Stimulated activated naive CD8-positive, alpha-beta T cell treated with anti-CD3 and anti-CD28 coated beads, Interleukin-15, Interleukin-2, amounts not matched to agents 100 ng/mL and 50 ng/mL, for 24 hours (primary cell): ENCODE measurements around the gene NBL1.

ENCODE experiments used
- H3K27ac Mint-ChIP-seq: one replicate; pipeline ENCODE4 v1.8.0; 2021; ENCODE audit warnings: mild to moderate bottlenecking, mixed read lengths
- H3K27me3 Mint-ChIP-seq: one replicate; pipeline ENCODE4 v1.8.0; 2021; ENCODE audit warnings: mixed read lengths
- H3K36me3 Mint-ChIP-seq: one replicate; pipeline ENCODE4 v1.8.0; 2021; ENCODE audit warnings: low read depth, mixed read lengths
- H3K4me1 Mint-ChIP-seq: one replicate; pipeline ENCODE4 v1.8.0; 2021; ENCODE audit warnings: low read depth, mixed read lengths
- H3K4me3 Mint-ChIP-seq: one replicate; pipeline ENCODE4 v1.8.0; 2021; ENCODE audit warnings: mild to moderate bottlenecking, mixed read lengths
- H3K9me3 Mint-ChIP-seq: one replicate; pipeline ENCODE4 v1.8.0; 2021; ENCODE audit warnings: mixed read lengths

The NBL1 gene

GRCh38 chr1:19648239-19648638 is 4.1 kb downstream of the NBL1 start:
- peak overlapping the region; percentile 14 for H3K27ac Mint-ChIP-seq
- H3K27me3 Mint-ChIP-seq, result peaks cover 6% of the 10 kb centered on the region
- H3K4me3 Mint-ChIP-seq, result no peak overlapping the region

DNA sequence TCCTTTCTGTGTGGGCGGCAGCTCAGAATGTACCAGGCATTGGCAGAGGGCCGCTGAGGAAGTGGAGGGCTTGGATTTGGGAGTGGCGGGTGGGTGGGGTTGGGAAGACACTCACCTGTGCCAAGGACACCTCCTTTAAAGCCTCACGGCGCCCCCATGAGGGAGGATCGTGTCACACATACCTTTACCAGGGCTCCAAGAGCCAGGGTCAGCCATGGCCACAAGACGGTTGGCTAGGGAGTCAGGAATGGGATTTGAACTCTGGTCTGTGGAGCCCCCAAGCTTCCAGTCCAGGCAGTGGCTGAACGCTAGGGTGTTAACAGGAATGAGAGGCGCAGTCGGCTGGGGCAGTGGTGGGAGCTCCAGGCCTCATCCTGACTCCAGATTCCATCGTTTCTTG is 4.6 kb downstream of the NBL1 start:
- Mint-ChIP-seq H3K27ac (no peak overlapping the region), H3K36me3 (no peaks in the 10 kb centered on the region), H3K4me3 (no peak overlapping the region), H3K9me3 (no peaks in the 10 kb centered on the region), H3K4me1 (peaks cover 36% of the 10 kb centered on the region), H3K27me3 (peaks cover 3% of the 10 kb centered on the region)

More at GRCh38 chr1:19648239-19648638, 4.1 kb downstream of the NBL1 start:
- H3K9me3 Mint-ChIP-seq, result no peaks in the 10 kb centered on the region
- peaks cover 37% of the 10 kb centered on the region for H3K4me1 Mint-ChIP-seq
- H3K36me3 Mint-ChIP-seq, result no peaks in the 10 kb centered on the region

- no peaks in the 10 kb centered on the region for H3K36me3 Mint-ChIP-seq
- H3K4me3 Mint-ChIP-seq, result no peak overlapping the region
- H3K4me1 Mint-ChIP-seq, result peaks cover 39% of the 10 kb centered on the region
- H3K9me3 Mint-ChIP-seq, result no peaks in the 10 kb centered on the region
- H3K27me3 Mint-ChIP-seq, result no peaks in the 10 kb centered on the region
- no peak overlapping the region for H3K27ac Mint-ChIP-seq
These were observed 6.5 kb downstream of the NBL1 start for GRCh38 chr1:19650416-19651140.

DNA sequence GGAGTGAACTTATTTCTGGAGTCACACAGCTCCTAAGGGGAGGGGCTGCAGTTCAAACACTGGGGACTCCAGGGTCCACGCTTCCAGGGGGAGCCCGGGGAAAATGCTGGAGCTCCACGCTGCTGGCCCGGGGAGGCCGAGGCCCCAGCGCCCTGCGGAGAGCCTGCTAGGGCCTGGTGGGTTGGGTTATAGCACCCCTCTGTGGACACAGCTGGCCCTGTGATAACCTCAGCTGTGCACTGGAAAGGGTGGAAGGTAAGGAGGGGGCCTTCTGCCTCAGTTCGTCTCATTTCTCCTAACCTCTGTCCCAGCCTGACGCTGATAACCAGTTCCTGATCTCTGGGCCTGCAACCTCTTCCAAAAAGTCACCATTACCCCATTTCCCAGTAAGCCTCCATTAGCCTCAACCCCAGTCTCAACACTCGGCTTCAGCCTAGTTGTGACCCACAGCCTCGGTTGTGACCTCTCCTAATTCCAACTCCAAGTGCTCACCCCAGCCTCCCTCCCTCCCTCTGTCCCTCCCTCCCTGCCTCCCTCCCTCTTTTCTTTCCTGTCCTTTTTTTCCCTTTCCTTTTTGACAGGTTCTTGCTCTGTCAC is 7.1 kb downstream of the NBL1 start:
- H3K9me3 Mint-ChIP-seq, result no peaks in the 10 kb centered on the region
- H3K4me1 Mint-ChIP-seq, result peaks cover 38% of the 10 kb centered on the region
- no peaks in the 10 kb centered on the region for H3K36me3 Mint-ChIP-seq
- H3K4me3 Mint-ChIP-seq, result no peak overlapping the region
- H3K27ac Mint-ChIP-seq, result peak overlapping the region; percentile 23
- no peaks in the 10 kb centered on the region for H3K27me3 Mint-ChIP-seq

DNA sequence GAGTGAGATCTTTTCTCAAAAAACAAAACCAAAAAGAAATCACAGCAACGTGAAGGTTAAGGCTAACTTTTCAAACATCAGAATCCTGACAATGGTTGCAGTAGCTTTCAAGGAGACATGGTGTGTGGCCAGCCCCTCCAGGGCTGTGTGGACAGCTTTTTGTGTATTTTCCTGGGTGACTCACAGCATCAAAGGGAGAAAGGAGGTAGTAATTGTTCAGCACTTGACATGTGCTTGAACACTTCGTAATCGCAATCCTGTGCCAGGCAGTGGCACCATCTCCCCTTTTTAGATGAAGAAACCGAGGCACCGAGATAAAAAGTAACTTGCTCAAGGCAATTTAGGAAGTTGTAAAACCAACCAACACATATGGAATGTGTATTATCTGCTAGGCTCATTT is 10.3 kb downstream of the NBL1 start:
- Mint-ChIP-seq H3K9me3 (no peaks in the 10 kb centered on the region), H3K36me3 (no peaks in the 10 kb centered on the region), H3K27me3 (no peaks in the 10 kb centered on the region), H3K27ac (no peak overlapping the region), H3K4me3 (no peak overlapping the region), H3K4me1 (peaks cover 26% of the 10 kb centered on the region)

- Mint-ChIP-seq H3K27me3 (no peaks in the 10 kb centered on the region), H3K27ac (no peak overlapping the region), H3K9me3 (no peaks in the 10 kb centered on the region), H3K4me1 (peaks cover 24% of the 10 kb centered on the region), H3K36me3 (no peaks in the 10 kb centered on the region), H3K4me3 (no peak overlapping the region)
These were observed 11.0 kb downstream of the NBL1 start for GRCh38 chr1:19654886-19655717.

- Mint-ChIP-seq H3K9me3 (no peaks in the 10 kb centered on the region), H3K27me3 (peaks cover 4% of the 10 kb centered on the region), H3K27ac (no peak overlapping the region), H3K4me3 (no peak overlapping the region), H3K4me1 (peaks cover 18% of the 10 kb centered on the region), H3K36me3 (no peaks in the 10 kb centered on the region)
These were observed 11.6 kb downstream of the NBL1 start for GRCh38 chr1:19655718-19656080.

DNA sequence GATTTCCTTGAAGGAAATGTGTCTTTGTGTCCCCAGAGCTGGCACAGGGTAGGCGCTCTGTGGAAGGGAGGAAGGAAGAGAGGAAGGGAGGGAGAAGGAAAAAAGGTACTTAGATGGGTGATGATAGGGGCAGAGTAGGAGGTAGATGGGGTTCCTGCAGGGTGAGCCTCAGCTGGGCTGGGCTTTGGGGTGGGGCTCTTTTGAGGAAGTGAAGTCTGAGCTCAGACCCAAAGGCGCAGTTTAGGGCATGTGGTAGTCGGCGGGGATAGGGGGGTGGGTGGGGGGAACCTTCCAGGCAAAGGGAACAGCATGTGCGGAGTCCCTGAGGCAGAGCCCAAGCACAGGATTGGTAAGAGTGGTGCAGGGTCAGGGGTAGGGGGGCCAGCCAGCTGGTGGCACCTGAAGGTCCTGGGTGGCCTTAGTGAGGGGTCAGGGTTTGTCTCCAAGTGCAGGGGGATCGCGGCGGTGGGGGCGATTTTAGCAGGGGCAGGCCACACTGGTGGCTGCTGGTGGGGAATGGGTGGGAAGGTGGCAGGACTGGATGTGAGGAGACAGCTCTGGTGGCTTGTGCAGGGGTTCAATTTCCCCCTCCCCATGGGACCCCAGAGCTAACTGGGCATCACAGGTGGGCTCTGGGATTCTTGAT is 12.1 kb downstream of the NBL1 start:
- no peaks in the 10 kb centered on the region for H3K9me3 Mint-ChIP-seq
- H3K36me3 Mint-ChIP-seq, result no peaks in the 10 kb centered on the region
- peaks cover 5% of the 10 kb centered on the region for H3K27me3 Mint-ChIP-seq
- peaks cover 16% of the 10 kb centered on the region for H3K4me1 Mint-ChIP-seq
- no peak overlapping the region for H3K27ac Mint-ChIP-seq
- no peak overlapping the region for H3K4me3 Mint-ChIP-seq

GRCh38 chr1:19656780-19657466 is 12.8 kb downstream of the NBL1 start:
- peaks cover 16% of the 10 kb centered on the region for H3K4me1 Mint-ChIP-seq

GRCh38 chr1:19657511-19657910 is 13.4 kb downstream of the NBL1 start:
- Mint-ChIP-seq H3K9me3 (no peaks in the 10 kb centered on the region), H3K4me3 (no peak overlapping the region), H3K27me3 (peaks cover 9% of the 10 kb centered on the region), H3K4me1 (peaks cover 16% of the 10 kb centered on the region), H3K27ac (no peak overlapping the region), H3K36me3 (no peaks in the 10 kb centered on the region)

More at GRCh38 chr1:19656780-19657466, 12.8 kb downstream of the NBL1 start:
- H3K27ac Mint-ChIP-seq, result no peak overlapping the region
- H3K4me3 Mint-ChIP-seq, result no peak overlapping the region
- H3K27me3 Mint-ChIP-seq, result peaks cover 9% of the 10 kb centered on the region
- H3K36me3 Mint-ChIP-seq, result no peaks in the 10 kb centered on the region
- H3K9me3 Mint-ChIP-seq, result no peaks in the 10 kb centered on the region

- no peak overlapping the region for H3K27ac Mint-ChIP-seq
- H3K9me3 Mint-ChIP-seq, result no peaks in the 10 kb centered on the region
- peaks cover 16% of the 10 kb centered on the region for H3K4me1 Mint-ChIP-seq
- H3K36me3 Mint-ChIP-seq, result no peaks in the 10 kb centered on the region
- H3K4me3 Mint-ChIP-seq, result no peak overlapping the region
- H3K27me3 Mint-ChIP-seq, result peaks cover 10% of the 10 kb centered on the region
These were observed 14.1 kb downstream of the NBL1 start for GRCh38 chr1:19658186-19658585.

- Mint-ChIP-seq H3K9me3 (no peaks in the 10 kb centered on the region), H3K4me1 (peaks cover 26% of the 10 kb centered on the region), H3K27ac (no peak overlapping the region), H3K36me3 (no peaks in the 10 kb centered on the region), H3K27me3 (peaks cover 30% of the 10 kb centered on the region), H3K4me3 (no peak overlapping the region)
These were observed 17.7 kb downstream of the NBL1 start for GRCh38 chr1:19661721-19662228.

DNA sequence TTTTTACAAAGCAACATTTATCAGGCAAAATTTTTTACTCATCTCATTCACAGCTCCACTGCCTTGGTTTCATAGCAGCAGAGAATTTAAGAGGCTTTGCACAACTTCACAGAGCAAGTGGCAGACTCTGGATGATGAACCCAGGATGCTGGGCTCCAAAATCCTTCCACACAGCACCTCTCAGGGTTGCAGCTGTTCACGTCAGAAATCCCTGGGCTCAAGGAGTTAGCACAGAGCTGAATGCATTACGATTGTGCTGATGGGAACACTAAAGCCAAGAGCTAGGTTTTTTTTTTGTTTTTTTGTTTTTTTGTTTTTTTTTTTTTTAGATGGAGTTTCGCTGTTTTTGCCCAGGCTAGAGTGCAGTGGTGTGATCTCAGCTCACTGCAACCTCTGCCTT is 18.2 kb downstream of the NBL1 start:
- peaks cover 29% of the 10 kb centered on the region for H3K4me1 Mint-ChIP-seq
- no peaks in the 10 kb centered on the region for H3K36me3 Mint-ChIP-seq
- no peak overlapping the region for H3K27ac Mint-ChIP-seq
- H3K27me3 Mint-ChIP-seq, result peaks cover 35% of the 10 kb centered on the region
- no peak overlapping the region for H3K4me3 Mint-ChIP-seq
- no peaks in the 10 kb centered on the region for H3K9me3 Mint-ChIP-seq

DNA sequence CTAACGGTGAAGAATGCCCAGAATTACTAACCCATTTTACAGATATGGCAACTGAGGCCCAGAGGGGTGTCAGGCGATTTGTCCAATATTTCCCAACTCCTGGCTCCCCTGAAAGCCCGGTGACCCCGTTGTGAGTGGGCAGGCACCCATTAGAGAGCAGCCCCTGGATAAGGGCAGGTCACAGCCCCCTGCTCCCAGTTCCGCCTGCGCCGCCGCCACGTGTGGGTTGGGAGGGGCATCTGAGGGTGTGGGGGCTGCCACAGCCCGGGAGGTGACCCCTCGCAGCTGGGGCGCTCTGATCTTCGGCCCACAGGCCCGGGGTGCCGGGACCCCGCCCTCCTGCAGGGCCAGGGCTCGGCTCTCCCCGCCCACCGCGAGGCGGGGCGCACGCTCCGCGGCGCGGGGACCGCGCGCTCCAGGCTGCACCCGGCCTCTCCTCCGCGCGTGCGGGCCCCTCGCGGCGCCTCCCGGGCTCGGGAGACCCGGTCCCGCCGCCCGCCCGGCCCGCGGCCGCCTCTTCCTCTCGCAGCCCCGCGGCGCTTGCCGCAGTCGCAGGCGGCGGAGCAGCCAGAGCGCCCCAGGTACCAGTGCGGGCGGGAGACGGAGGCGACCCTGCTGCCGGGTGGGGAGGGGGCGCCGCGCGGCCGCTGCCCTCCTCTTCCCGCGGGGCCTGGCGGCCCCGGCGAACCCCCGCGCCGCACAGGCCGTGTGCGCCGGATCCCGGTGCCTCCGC is 20.5 kb downstream of the NBL1 start, which contains the start of gene HTR6:
TSS of gene HTR6 (plus strand) at position 423 of the 733 bp plus-strand sequence. CDS start 879 bp downstream, outside the sequence.
- H3K9me3 Mint-ChIP-seq, result no peaks in the 10 kb centered on the region
- peaks cover 21% of the 10 kb centered on the region for H3K4me1 Mint-ChIP-seq
- H3K27ac Mint-ChIP-seq, result no peak within 1 kb of the TSS
- peak within 1 kb of the TSS; percentile 26 for H3K4me3 Mint-ChIP-seq
- peaks cover 38% of the 10 kb centered on the region for H3K27me3 Mint-ChIP-seq
- no peaks in the 10 kb centered on the region for H3K36me3 Mint-ChIP-seq
